GM12873 (cell line): ENCODE data around the gene CLSTN2.

ENCODE experiments used
- CTCF ChIP-seq: IDR thresholded peaks from 2 replicates; pipeline ENCODE4 v1.5.1; 2012; ENCODE audit warnings: low read depth, mild to moderate bottlenecking, moderate library complexity, low read length, control low read depth; ENCODE audit not compliant: insufficient read depth; ENCODE audit errors: missing control alignments

Gene CLSTN2

GRCh38 chr3:140349938-140350337, 415.0 kb downstream of the CLSTN2 start:
- no peak for TF ChIP-seq CTCF

- TF ChIP-seq CTCF, result no peak
Measured at GRCh38 chr3:140351466-140351865, 416.5 kb downstream of the CLSTN2 start.

GRCh38 chr3:140355481-140355880, 420.5 kb downstream of the CLSTN2 start:
- TF ChIP-seq CTCF, result no peak

GRCh38 chr3:140358686-140359085, 423.7 kb downstream of the CLSTN2 start:
- no peak for TF ChIP-seq CTCF

GRCh38 chr3:140359233-140359995, 424.4 kb downstream of the CLSTN2 start:
- TF ChIP-seq CTCF, result no peak

GRCh38 chr3:140360332-140360731, 425.3 kb downstream of the CLSTN2 start:
- TF ChIP-seq CTCF, result no peak

- TF ChIP-seq CTCF, result no peak
Measured at GRCh38 chr3:140363801-140364200, 428.8 kb downstream of the CLSTN2 start.
